Measurements from ENCODE around the gene MADD.
"Not testable (repeated sequence)": the region's sequence is repeated elsewhere in the genome, so short reads cannot be mapped to it uniquely, and the experiment has no call there.

The MADD gene

GRCh38 chr11:47333886-47334443 is 64.0 kb downstream of the MADD start:
- TF ChIP-seq CTCF (conservative IDR thresholded peaks at IDR 0.05; ENCODE audit: control insufficient read depth, insufficient read depth, low read depth, low read length), result no peak
- DNase-seq (ENCODE audit: low read depth), result no peak
- no peak overlapping the region for H3K4me3 ChIP-seq (ENCODE audit: control insufficient read depth, low read depth, low read length)

GRCh38 chr11:47334699-47335411 is 64.9 kb downstream of the MADD start:
- not testable (repeated sequence) for DNase-seq (ENCODE audit: low read depth); H3K4me3 ChIP-seq (ENCODE audit: control insufficient read depth, low read depth, low read length)

- no peak for DNase-seq (ENCODE audit: low read depth)
- TF ChIP-seq CTCF (conservative IDR thresholded peaks at IDR 0.05; ENCODE audit: control insufficient read depth, insufficient read depth, low read depth, low read length), result no peak
- H3K4me3 ChIP-seq (ENCODE audit: control insufficient read depth, low read depth, low read length), result no peak overlapping the region
These were observed 65.8 kb downstream of the MADD start for GRCh38 chr11:47335733-47336132.

GRCh38 chr11:47336595-47336994 is 66.7 kb downstream of the MADD start:
- no peak for TF ChIP-seq CTCF (conservative IDR thresholded peaks at IDR 0.05; ENCODE audit: control insufficient read depth, insufficient read depth, low read depth, low read length)
- H3K4me3 ChIP-seq (ENCODE audit: control insufficient read depth, low read depth, low read length), result no peak overlapping the region
- DNase-seq (ENCODE audit: low read depth), result no peak

- H3K4me3 ChIP-seq (ENCODE audit: control insufficient read depth, low read depth, low read length), result no peak overlapping the region
- no peak for TF ChIP-seq CTCF (conservative IDR thresholded peaks at IDR 0.05; ENCODE audit: control insufficient read depth, insufficient read depth, low read depth, low read length)
- no peak for DNase-seq (ENCODE audit: low read depth)
These were observed 67.4 kb downstream of the MADD start for GRCh38 chr11:47337229-47337924.

- no peak for TF ChIP-seq CTCF (conservative IDR thresholded peaks at IDR 0.05; ENCODE audit: control insufficient read depth, insufficient read depth, low read depth, low read length)
- no peak overlapping the region for H3K4me3 ChIP-seq (ENCODE audit: control insufficient read depth, low read depth, low read length)
- DNase-seq (ENCODE audit: low read depth), result no peak
These were observed 68.7 kb downstream of the MADD start for GRCh38 chr11:47338396-47339241.
